NK-92 (cell line): Measurements from ENCODE around the gene LMOD1.

Source experiments
- DNase-seq: peaks from one replicate; lab custom pipeline; 2025; ENCODE audit not compliant: unreplicated experiment; lab: John Stamatoyannopoulos, UW

The LMOD1 gene

DNA sequence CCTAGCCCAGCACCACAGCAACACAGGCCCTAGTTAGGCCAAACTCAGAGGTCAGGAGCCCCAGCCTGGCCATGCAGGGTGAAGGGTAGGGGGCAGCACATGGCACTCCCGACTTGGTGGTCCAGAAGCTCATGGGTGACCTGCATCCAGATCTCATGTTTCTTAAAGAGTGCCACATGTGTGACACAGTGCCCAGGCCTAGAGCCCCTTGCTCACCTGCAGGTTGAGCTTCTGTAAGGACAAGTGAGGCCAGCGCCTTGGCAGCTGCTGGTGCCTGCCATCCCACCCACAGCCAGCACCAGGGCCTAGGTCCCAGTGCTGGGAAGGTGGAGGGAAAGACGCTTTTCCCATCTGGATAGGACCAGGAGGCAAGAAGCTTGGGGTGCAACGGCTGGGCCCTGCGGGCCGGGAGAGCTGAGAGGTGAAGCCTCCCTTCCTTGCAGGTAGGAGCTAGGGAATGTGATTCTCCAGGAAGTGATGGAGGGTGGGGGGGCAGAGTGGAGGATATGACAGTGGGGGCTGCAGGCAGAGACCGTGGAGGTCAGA, 51.2 kb downstream of the LMOD1 start:
- DNase-seq = no peak

DNA sequence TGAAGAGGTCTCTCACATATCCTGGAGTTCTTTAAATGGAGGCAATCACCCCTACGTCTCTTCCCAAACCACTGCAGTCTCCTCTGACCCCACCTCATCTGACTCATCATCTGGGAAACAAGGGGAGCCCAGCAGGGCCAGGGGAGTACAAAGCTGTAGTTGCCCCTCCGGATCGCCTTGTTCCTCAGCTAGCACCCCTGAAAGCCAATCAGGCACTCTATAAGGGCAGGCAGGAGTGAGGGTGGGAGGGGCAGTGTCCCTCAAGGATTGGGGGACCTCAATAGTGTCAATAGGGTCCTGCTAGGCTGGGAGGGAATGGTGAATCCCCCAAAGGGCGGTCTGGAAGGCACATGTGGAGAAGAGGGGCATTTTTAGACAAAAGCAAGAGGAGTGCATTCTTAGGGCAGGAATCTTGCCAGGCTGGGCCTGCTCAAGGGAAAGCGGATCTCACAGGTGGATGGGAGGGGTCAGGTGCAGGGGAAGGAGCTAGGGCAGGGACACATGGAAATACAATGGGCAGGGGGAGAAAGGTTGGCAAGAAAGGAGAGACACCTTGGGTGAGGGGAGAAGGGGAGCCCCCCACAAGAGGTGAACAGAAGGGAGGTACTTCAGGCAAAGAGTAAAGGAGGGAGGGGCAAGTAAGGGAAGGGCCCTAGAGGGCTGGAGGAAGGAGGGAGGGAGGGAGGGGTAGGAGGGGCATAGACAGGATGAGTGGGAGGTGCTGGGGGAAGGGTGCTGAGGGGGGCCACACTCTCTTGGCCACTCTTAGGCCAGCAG, 51.8 kb downstream of the LMOD1 start:
- DNase-seq = no peak

DNA sequence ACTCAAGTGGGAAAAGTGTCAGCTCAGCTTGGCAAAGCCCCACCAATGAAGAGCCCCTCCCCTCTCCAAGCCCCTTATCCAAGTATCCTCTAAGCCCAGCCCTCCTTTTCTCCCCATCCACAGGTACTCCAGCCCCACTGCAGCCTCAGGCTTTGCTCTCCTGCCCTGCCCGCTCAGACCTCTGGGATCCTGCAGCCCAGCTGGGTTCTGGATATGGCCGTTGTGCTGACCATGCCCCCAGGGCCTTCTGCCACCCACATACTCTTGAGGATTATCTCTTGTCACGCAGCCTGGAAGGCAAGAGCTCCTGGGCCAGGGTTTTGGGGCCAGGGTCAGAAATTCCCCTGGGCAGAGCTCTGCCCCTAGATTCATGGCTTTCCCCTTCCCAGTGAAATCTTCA, 52.9 kb downstream of the LMOD1 start:
- DNase-seq = no peak

DNA sequence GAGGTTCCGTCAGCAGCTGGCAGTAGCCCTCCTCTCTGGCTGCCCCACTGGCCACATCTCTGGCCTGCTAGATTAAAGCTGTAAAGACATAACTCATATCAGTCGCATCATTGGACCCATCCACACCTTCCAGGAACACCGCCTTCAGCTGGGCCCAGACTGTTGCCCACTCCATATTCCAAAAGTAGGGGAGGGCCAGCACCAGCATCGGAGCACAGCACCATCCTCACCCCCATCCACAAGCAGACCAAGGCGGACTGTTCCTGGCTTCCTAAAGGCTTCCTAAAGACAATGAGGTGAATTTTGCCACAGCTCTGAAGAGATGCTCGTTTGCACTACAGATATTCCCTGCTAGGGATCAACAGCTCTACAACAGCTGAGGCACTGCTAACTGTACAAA, 54.1 kb downstream of the LMOD1 start:
- DNase-seq = no peak

DNA sequence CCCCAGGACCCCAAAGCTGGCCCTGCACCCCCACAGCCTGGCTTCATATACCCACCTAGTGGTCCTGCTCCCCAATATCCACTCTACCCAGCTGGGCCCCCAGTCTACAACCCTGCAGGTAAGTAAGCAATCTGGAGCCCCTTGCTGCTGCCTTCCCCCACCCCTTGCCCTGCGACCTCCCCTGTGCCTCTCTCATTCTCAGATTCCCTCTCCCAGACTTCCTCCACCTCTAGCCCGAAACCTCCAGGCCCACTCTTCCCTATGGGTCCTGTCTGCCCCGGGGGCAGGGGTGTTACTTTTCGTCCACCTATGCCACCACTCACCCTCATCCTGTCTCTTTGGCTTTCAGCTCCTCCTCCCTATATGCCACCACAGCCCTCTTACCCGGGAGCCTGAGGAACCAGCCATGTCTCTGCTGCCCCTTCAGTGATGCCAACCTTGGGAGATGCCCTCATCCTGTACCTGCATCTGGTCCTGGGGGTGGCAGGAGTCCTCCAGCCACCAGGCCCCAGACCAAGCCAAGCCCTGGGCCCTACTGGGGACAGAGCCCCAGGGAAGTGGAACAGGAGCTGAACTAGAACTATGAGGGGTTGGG, 54.8 kb downstream of the LMOD1 start:
- DNase-seq = no peak

DNA sequence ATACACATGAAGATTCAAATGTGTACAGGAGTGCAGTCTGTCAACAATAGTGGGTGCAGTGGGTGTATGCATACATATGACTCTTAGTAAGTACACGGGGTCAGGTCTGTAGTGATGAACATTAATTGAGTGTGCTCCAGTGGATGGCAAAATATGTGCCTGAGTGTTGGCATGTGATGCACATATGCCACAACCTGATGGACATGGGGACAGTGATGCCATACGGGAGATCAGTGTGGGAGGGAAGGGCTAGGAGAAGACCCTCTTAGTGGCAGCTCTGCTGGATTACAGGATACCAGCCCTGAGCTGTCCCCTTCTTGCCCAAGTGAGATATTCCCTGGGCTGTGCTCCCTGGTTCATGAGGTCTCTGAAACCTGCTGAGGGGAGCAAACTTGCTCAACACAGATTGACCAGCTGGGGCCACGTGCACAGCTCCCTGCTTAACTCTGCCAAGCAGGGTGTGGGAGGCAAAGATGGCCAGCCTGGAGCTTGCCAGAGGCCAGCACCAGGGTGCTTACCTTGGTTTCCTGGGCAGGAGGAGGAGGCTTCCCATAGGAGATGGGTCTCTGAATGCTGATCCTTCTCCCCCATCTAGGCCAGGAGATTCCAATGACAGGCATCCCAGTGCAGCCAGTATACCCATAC, 55.4 kb downstream of the LMOD1 start:
- no peak for DNase-seq

DNA sequence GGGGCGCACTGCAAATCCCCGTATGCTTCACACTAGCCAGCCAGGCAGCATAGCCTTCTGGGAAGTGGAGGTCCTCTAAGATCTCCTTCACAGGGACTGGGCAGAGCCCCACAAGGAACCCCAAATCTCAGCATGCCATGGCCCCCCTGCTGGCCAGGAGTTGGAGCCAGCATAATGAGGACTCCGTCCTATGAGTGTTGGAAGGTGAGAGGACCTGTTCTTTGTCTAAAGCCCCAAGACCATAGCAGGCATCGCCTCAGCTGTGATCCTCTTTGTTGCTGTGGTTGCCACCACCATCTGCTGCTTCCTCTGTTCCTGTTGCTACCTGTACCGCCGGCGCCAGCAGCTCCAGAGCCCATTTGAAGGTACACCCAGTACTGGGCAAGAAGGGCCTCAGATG, 56.1 kb downstream of the LMOD1 start:
- no peak for DNase-seq

DNA sequence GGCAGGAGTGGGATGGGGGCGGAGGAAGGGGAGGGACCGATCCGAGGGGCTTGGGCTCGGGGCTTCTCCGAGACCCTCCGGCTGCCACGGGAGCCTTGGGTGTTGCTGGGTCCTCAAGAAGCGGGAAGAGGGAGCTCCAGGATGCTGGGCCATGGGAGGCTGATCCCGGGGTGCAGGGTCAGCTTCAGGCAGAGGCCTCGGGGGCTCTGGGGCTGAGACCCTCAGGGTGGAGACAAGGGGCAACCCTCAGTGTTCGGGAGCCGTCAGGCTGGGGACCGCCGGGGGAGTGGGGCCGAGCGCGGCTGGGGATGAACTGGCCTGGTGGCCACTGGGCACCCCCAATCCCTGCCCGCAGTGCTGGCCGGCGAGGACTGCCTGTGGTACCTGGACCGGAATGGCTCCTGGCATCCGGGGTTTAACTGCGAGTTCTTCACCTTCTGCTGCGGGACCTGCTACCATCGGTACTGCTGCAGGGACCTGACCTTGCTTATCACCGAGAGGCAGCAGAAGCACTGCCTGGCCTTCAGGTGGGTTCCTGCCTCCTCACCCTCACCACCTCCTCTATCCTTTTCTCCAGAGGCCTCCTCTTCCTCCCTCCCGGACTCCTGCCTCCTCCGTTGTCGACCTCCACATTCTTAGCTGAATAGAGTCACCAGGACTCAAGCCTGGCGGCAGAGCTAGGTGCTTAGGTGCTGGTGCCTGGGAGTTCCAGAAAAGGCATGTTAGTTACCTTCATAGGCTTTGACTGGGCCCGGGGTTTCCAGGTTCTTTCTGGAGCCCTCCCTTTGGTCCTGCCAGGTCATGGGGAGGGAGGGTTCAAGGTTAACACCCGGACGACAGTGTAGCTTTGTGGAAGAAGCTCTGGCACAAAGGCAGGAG, 57.0 kb downstream of the LMOD1 start:
- DNase-seq = no peak

DNA sequence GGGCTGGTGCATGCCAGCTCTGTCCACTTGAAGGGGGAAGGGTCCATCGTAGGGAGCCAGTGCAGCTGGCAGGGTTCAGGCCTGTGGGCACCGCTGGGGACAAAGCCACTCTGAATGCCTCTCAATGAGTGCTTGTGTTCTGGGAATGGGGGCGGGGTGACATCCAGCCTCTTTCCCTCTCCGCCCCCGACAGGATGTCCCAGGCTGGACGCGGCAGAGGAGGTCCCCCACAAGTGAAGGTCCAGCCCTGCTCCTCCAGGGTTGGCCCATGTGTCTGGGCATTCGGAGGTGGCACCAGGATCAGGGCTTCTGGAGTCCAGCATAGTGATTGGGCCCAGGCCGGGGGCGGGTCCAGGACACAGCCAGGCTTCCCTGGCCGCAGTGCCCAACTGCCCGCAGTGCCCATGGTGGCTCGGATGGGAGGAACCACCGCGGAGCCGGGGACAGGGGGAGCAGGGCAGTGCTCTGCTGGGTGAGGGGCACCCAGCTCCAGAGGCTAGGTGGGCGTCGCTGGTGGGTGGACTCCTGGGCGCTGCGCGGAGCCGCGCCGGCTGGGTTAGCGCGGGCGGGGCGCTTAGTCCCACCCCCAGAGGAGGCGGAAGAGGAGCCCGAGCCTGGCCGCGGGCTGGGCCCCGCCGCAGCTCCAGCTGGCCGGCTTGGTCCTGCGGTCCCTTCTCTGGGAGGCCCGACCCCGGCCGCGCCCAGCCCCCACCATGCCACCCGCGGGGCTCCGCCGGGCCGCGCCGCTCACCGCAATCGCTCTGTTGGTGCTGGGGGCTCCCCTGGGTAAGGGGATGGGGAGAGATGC, 57.9 kb downstream of the LMOD1 start, which contains the start of gene SHISA4:
Gene SHISA4, plus strand, starts transcription at position 617 of the 808 bp plus-strand sequence. Its CDS starts 97 bp downstream, at position 714.
- DNase-seq = no peak

DNA sequence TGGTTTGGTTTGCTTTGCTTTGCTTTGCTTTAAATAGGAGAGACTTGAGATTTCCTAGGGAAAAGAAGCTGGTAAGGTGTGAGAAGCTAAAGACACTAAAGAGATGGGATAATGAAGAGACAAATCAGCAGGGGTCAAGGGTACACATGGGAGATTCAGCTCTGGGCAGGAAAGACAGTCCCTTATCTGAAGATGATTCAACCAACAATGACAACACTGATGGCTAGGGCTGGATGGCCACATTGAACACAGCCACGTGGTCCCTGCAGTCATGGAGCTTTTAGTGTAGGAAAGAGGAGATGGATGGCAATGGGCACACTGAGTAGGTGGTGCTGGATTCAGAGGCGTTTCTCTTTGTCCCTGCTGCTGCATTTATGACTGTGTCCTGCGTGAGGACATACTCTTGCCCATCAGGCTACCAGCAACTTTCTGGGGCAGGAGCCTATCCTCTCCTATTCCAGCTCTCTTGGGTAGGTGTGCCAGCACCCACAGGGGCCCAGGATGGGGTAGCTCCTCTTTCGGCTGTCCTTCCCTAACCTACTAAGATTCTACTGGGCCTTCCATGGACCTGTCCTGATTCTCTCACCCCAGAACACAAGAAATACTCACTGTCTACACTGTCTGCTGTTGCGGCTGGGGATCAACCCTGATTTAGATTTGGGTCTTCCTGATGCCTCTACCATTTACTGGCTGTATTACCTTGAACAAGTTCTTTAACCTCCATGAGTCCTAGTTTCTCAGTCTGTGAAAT, 59.1 kb downstream of the LMOD1 start:
- no peak for DNase-seq

DNA sequence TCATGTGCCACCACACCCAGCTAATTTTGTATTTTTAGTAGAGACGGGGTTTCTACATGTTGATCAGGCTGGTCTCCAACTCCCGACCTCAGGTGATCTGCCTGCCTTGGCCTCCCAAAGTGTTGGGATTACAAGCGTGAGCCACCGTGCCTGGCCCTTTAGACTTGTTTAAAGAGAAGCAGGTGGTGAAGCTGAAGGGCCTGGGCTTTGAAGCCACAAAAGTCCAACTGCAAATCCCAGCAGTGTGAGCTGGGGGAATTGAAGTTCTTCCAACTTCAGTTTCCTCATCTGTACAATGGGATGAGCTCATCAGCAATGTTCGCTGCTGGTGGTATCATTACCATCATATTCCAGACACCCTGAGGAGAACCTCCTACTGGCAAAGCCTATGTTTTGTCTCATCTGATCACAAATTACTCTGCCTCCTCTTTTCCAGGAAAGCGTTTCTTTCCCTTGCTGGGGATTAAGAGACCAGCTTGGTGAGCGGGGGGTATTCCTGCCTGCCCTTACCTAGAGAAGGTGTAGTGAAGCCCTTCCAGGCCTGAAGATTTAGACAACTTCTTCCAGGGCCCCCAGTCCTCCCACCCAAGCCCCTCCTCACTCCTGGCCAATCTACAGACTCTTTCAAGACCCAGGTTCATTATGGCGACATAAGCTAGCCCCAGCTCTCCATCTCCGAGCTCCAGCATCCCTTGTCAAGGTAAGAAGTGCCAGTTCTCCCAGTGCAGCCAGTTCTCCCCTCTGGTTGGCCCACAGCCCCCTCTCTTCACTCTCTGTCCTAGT, 60.1 kb downstream of the LMOD1 start:
- no peak for DNase-seq

DNA sequence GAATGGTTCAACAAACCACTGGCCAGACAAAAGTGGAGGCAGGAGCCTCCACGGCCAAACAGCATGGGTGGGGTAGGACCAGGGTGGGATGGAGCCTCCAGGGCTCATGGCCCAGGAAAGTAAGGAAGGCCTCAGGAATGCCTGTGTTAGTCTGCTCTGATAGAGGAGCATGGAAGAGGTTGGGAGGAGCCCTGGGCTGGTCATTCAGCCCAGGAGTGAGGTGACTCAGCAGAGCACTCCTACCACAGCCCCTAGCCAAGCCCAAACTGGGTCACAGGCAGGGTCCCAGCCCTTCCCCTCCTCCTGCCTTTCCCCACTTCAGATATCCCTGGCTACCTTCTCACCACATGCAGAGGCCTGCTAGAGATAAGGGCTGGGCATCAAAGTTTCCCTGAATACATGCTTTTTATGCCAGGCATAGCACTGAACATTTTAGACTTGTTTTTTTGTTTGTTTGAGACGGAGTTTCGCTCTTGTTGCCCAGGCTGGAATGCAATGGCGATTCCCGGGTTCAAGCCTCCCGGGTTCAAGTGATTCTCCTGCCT, 60.7 kb downstream of the LMOD1 start:
- no peak for DNase-seq

DNA sequence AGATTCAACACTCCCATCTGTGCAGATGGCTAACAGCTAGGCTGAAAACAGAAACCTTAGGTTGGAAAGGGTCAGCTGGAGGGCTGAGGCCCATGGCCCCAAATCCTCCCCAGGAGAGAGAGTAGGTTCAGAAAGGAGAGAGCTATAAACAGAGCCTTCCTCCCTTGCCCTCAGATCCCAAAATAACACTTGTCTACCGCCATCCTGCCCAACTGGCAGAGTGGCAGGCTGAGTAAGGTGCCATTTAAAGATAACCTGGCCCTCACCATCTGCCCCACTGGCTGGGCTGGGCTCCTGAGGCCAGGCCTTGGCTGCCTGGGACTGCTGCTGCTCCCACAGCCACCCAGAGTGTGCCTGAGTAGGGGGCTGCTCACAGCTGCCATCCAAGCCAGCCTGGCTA, 61.9 kb downstream of the LMOD1 start:
- DNase-seq = no peak

DNA sequence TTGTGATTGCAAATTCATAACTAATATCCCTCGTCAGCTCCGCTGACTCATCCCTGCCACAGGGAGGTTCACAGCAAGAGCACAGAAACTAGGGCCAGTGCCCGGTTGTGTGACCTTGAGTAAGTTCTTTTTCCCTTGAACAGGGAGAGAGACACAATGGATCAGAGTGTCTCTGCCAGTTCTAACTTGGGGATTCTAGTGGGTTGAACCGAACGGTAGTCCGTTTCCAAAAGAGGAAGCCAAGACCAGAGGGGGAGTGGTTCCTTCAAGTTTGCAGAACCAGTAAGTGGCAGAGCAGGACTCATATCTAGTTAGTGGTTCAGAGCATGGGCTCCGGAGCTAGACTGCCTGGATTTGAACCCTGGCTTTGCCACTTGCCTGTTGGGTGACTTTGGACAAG, 62.6 kb downstream of the LMOD1 start:
- no peak for DNase-seq

DNA sequence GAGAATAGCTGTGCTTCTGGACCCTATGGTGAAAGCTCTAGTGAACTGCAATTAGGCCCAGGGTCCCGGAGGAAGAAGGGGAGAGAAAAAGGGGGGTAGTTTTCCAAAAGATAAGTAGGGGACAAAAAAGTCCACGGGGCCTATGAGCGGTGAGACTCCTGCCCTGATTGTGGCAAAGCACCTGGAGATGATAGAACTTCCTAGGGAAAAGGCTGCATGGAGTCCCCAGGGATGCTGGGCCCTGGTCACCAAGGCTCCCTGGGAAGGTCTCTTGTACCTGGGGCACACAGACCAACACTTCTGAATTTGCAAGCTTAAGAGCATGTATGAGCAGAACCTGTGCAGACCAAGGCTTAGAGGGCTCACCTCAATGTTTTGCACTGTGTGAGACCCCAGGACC, 63.1 kb downstream of the LMOD1 start:
- no peak for DNase-seq

DNA sequence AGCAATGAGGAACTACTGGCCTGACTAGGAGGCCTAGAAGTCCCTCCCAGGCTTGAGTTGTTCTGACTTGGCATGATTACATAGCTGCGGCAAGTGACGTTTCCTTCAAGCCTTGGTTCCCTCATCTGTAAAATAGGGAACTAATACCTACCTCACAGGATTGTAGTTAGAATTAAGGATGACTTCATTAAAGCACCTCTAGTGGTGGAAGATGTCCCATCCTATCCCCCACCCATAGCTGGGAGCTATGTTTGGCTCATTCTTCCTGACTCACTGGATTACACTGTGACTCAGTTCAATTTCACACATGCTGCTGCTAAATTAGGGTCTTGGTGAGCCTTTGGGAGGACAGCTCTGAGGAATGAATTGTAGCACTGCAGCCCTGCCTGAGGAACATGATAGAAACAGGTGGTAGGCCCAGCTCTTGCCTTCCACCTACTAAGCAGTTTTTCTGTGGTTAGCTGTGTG, 63.6 kb downstream of the LMOD1 start:
- DNase-seq = no peak

DNA sequence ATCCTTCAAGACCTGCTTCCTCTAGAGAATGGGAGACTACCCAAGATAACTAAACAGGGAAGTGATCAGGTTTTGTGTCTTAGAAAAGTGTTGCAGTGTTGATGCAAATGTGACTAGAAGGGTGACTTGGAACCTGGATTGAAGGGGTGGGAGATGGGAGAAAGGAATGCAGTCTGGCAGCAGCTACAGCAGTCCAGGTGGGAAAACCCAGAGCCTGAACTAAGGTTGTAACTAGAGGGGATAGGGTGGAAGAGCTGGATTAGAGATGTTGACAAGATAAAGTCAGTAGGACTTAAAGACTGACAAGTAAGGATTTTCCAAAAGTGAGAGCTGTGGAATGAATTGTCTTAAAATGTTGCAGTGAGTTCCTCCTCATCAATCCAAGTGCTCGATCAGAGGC, 64.7 kb downstream of the LMOD1 start:
- no peak for DNase-seq

DNA sequence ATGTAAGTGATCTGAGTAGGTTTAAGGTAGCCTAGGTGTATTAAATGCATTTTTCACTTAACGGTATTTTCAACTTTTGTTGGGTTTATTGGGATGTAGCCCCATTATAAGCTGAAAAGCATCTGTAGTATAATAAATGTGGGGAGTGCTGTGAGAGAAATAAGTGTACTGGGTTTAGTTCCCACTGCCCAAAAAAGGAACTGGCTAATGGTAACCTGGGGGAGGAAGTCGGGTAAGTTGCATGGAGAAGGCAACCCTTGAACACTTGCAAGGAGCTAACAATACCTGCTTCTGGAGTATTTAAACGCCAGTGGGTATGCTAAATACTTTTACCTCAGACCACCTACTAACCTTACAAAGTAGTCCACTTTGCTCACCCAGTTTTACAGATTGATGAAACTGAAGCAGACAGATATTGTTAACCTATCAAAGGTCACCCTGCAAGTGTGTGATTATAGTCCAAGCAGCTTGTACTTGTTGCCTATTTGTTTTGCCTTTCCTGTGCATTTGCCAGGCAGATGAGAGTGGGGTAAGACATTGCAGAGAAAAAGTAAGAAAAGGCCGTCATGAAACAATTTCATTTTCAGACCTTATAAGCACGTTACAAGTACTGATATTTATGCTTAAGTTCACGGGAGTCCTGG, 65.3 kb downstream of the LMOD1 start:
- no peak for DNase-seq
